ENCODE data around the gene CHN2.

Gene CHN2

GRCh38 chr7:29494350-29494749 is 299.8 kb downstream of the CHN2 start:
- H3K27ac ChIP-seq: no peak overlapping the region
- no peak for DNase-seq
- H3K9me3 ChIP-seq: no peaks in the 10 kb centered on the region
- peaks cover 0 to 11% (median 0%) of the 10 kb centered on the region in 4 donors for H3K4me1 ChIP-seq
- H3K4me3 ChIP-seq: no peak overlapping the region
- H3K36me3 ChIP-seq: no peaks in the 10 kb centered on the region
- intact Hi-C loops (cut with DNase I; ENCODE audit: low total_unique reads): no loop called here
- no peaks in the 10 kb centered on the region for H3K27me3 ChIP-seq
- no peak for TF ChIP-seq CTCF (IDR thresholded peaks at IDR 0.05)

- Histone ChIP-seq H3K4me1 (peaks cover 0 to 7% (median 0%) of the 10 kb centered on the region in 4 donors), H3K9me3 (no peaks in the 10 kb centered on the region), H3K36me3 (no peaks in the 10 kb centered on the region), H3K27me3 (no peaks in the 10 kb centered on the region), H3K4me3 (no peak overlapping the region), H3K27ac (no peak overlapping the region)
- DNase-seq: no peak
- no peak for TF ChIP-seq CTCF (IDR thresholded peaks at IDR 0.05)
- intact Hi-C loops (cut with DNase I; ENCODE audit: low total_unique reads): no loop called here
Observed at GRCh38 chr7:29495653-29496052, 301.1 kb downstream of the CHN2 start.

- no peak for DNase-seq
- Histone ChIP-seq H3K4me3 (no peak overlapping the region), H3K4me1 (peaks cover 0 to 7% (median 0%) of the 10 kb centered on the region in 4 donors), H3K27ac (no peak overlapping the region), H3K9me3 (no peaks in the 10 kb centered on the region), H3K27me3 (no peaks in the 10 kb centered on the region), H3K36me3 (no peaks in the 10 kb centered on the region)
- intact Hi-C loops (cut with DNase I; ENCODE audit: low total_unique reads): no loop called here
- TF ChIP-seq CTCF (IDR thresholded peaks at IDR 0.05): no peak
Observed at GRCh38 chr7:29496355-29497020, 301.9 kb downstream of the CHN2 start.

- intact Hi-C loops (cut with DNase I; ENCODE audit: low total_unique reads): no loop called here
- Histone ChIP-seq H3K27ac (no peak overlapping the region), H3K9me3 (no peaks in the 10 kb centered on the region), H3K36me3 (no peaks in the 10 kb centered on the region), H3K4me3 (no peak overlapping the region), H3K4me1 (no peaks in the 10 kb centered on the region), H3K27me3 (no peaks in the 10 kb centered on the region)
- DNase-seq: no peak
- no peak for TF ChIP-seq CTCF (IDR thresholded peaks at IDR 0.05)
Observed at GRCh38 chr7:29499932-29500331, 305.4 kb downstream of the CHN2 start.

GRCh38 chr7:29500719-29501118 is 306.1 kb downstream of the CHN2 start:
- intact Hi-C loops (cut with DNase I; ENCODE audit: low total_unique reads): no loop called here
- H3K27ac ChIP-seq: no peak overlapping the region
- no peaks in the 10 kb centered on the region for H3K9me3 ChIP-seq
- H3K4me1 ChIP-seq: no peaks in the 10 kb centered on the region
- no peak overlapping the region for H3K4me3 ChIP-seq
- H3K36me3 ChIP-seq: no peaks in the 10 kb centered on the region
- H3K27me3 ChIP-seq: no peaks in the 10 kb centered on the region
- DNase-seq: no peak
- no peak for TF ChIP-seq CTCF (IDR thresholded peaks at IDR 0.05)

GRCh38 chr7:29502133-29502532 is 307.6 kb downstream of the CHN2 start:
- DNase-seq: no peak
- TF ChIP-seq CTCF (IDR thresholded peaks at IDR 0.05): no peak
- intact Hi-C loops (cut with DNase I; ENCODE audit: low total_unique reads): no loop called here

More at GRCh38 chr7:29502133-29502532, 307.6 kb downstream of the CHN2 start:
- no peaks in the 10 kb centered on the region for H3K9me3 ChIP-seq
- no peaks in the 10 kb centered on the region for H3K27me3 ChIP-seq
- H3K4me3 ChIP-seq: no peak overlapping the region
- H3K27ac ChIP-seq: no peak overlapping the region
- H3K36me3 ChIP-seq: no peaks in the 10 kb centered on the region
- H3K4me1 ChIP-seq: no peaks in the 10 kb centered on the region

Measured in tibial artery (tissue), 4 donors.